Measurements from ENCODE around the gene KMT2C.
"Not testable (repeated sequence)": the region's sequence is repeated elsewhere in the genome, so short reads cannot be mapped to it uniquely, and the experiment has no call there.

Gene KMT2C

DNA sequence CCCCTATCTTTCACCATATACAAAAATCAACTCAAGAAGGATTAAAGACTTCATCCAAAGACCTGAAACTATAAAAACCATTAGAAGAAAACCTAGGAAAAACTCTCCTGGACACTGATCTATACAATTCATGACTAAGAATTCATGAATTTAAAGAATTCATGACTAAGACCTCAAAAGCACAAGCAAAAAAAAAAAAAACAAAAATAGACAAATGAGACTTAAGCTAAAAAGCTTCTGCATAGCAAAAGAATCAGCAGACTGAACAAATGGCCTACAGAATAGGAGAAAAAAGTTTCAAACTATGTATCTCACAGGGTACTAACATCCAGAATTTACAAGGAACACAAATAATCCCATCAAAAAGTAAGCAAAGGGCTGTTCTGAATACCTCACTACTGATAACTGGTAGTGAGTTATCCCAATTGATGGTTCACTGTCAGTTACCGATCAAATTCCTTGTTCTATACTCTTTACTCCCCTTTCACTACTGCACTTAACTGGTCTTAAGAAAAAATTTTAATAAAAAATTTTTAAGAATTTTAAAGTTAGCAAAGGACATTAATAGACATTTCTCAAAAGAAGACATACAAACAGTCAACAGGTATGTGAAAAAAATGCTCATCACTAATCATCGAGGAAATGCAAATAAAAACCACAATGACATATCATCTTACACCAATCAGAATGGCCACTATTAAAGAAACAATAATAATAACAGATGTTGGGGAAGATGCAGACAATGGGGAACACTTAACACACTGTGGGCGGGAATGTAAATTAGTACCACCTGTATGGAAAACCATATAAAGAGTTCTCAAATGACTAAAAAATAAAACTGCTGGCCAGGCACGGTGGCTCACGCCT lies 33.2 kb downstream of the KMT2C start:
- peak; percentile 46 for DNase-seq

GRCh38 chr7:152399344-152399743 lies 36.5 kb downstream of the KMT2C start:
- DNase-seq: no peak

- DNase-seq: peak; percentile 74
Observed at GRCh38 chr7:152395112-152395511, 40.7 kb downstream of the KMT2C start.

DNA sequence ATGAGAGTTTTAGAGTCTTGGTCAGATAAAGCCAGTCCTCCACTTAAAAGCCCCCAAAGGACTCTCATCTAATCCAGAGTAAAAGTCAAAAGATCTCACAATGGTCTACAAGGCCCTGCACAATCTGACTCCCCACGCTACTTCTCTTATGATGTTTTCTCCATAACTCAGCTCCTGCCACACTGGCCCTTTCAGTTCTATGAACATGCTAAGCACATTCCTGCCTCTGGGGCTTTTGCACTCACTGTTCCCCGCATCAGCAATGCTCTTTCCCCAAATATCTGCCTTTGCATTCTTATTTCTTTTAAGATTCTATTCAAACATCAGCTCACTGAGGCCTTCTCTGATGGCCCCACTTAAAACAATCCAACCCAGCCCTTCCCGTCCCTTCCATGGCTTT lies 41.6 kb downstream of the KMT2C start:
- peak; percentile 56 for DNase-seq

DNA sequence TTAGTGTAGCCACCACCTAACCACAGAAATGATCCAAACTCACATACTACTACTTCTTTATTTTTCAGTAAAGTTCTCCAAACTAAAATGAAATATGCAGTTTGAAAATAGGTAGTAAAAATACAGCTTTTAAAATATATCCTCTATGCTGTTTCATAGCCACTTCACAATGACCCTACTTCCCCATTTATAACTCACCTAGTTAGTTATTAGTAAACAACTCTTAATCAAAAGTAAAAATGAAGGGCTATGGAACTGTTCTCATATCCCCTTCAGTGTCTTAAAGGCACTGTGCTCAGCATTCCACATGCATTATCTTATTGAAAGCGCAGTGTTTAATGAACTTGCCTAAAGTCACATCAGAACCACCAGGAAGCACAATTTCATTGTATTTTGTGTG lies 43.5 kb downstream of the KMT2C start:
- no peak for DNase-seq

DNA sequence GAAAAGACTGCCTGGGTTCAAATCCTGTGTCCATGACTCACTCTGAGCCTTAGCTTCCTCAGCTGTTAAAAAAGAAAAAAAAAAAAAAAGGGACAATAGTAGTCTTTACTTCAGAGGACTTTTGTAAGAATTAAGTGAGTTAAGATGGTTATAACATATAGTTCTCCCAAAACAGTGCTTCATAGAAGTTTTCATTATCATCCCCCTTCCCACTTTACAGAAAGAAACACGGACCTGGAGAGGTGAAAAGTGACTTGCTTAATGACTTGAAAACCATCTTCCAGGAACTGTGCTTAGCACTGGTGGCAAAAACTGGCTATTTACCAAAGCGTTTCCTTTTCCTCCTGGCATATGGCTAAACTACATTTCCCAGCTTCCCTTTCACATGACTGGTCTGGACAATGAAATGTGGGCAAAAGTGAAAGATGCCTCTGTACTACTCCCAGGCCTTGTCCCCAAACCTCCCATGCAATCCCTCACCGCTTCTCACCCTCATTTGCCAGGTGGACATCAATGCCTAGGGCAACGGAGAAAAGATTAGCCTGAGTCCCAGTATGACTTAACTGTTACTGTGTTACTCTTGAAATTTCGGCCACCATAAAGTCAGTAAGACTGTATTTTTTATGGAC lies 49.6 kb downstream of the KMT2C start:
- not testable (repeated sequence) for DNase-seq

- DNase-seq: not testable (repeated sequence)
Observed at GRCh38 chr7:152384235-152385200, 51.3 kb downstream of the KMT2C start.

- peak; percentile 89 for DNase-seq
Observed at GRCh38 chr7:152383341-152384234, 52.2 kb downstream of the KMT2C start.

DNA sequence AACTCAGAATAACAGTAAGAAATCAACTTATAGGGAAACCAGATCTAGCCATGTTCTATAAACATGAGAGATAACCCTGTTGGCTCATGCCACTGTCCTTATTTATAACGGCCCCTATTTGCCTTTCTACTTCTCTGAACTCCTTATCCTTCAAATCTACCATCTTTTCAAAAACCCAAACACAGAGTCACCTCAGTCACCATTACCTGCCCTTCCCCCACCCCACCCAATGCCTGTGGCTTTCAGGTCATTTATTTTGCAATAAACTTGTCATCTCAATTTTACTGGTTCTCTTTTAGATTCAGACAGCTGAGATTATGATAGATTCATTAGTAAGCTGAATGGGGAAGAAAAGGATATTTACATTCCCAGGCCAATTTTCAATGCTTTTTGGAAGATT lies 53.6 kb downstream of the KMT2C start:
- no peak for DNase-seq

DNA sequence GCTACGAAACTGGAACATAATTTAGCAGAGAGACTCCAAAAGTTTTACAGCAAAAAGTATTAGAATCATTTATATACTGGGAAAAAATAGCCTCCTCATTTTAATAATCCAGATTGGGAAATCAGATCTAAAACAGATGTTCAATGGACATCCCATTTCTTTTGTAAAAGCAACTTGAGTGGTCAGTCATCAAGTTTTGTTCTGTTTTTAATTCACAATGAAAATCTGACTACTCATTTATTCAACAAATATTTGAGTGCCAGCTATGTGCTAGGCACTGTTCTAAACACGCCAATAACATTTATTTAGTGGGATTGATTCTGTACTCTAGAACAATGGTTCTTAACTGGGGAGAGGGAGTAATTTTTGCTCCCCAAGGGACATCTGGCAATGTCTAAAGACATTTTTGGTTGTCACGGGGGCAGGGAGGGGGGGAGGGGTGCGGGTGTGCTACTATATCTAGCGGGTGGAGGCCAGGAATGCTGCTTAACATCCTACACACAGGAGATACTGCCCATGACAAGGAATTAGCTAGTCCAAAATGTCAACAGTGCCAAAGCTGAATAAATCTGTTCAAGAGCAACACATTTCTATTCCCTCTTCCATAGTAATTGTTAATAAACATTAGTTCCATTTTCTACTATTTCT lies 54.7 kb downstream of the KMT2C start:
- not testable (repeated sequence) for DNase-seq

DNA sequence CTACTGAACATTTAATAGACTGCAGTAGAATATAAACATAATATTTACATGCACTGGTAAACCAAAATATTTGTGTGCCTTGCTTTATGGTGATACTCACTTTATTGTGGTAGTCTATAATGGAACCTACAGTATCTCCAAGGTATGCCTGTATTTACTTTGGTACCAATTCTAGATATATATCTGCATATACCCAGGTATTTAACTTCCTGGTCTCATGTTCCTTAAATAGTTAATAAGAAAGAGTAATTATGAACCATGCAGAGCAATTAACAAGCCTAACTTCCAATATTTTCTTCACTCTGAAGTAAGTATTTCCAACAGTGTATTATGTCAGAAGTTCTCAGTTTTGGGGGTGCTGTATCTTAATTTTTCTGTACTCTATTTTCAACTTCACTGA lies 57.3 kb downstream of the KMT2C start:
- not testable (repeated sequence) for DNase-seq

DNA sequence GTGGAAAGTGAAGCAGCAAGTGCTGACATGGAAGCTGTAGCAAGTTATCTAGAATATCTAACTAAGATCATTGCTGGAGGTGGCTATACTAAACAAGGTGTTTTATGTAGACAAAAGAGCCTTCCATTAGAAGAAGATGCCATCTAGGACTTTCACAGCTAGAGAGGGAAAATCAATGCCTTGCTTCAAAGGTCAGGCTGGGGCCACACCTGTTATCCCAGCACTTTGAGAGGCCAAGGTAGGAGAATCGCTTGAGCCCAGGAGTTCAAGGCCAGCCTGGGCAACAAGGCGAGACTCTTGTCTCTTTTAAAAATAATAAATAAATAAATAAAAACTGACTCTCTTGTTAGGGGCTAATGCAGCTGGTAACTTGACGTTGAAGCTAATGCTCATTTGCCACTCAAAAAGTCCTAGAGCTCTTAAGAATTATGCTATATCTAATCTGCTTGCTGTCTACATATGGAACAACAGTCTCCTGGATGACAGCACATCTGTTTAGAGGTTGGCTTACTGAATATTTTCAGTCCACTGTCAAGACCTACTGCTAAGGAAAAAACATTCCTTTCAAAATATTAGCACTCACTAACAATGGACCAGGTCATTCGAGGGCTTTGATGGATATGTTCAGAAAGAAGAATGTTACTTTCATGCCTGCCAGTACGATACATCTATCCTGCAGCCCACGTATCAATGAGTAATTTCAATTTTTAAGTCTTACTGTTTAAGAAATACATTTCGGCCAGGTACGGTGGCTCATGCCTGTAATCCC lies 58.9 kb downstream of the KMT2C start:
- DNase-seq: not testable (repeated sequence)

DNA sequence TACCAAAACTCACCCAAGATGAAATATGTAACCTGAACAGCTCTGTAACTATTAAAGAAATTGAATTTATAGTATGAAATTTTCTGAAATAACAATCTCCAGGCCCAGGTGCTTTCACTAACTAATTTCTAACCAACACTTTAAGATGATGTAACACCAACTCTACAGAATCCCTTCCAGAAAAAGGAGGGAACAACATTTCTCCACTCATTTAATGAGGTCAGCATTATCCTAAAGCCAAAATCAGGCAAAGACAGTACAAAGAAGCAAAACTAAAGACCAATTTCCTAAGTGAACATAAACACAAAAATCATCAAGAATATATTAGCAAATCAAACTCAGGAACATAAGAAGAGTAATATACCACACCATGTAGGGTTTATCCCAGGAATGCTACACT lies 65.5 kb downstream of the KMT2C start:
- no peak for DNase-seq

GRCh38 chr7:152369518-152369917 lies 66.3 kb downstream of the KMT2C start:
- DNase-seq: no peak

- DNase-seq: no peak
Observed at GRCh38 chr7:152367170-152367569, 68.6 kb downstream of the KMT2C start.

GRCh38 chr7:152366662-152367061 lies 69.1 kb downstream of the KMT2C start:
- no peak for DNase-seq

- DNase-seq: no peak
Observed at GRCh38 chr7:152365982-152366603, 69.7 kb downstream of the KMT2C start.

GRCh38 chr7:152363798-152364197 lies 72.0 kb downstream of the KMT2C start:
- DNase-seq: no peak

DNA sequence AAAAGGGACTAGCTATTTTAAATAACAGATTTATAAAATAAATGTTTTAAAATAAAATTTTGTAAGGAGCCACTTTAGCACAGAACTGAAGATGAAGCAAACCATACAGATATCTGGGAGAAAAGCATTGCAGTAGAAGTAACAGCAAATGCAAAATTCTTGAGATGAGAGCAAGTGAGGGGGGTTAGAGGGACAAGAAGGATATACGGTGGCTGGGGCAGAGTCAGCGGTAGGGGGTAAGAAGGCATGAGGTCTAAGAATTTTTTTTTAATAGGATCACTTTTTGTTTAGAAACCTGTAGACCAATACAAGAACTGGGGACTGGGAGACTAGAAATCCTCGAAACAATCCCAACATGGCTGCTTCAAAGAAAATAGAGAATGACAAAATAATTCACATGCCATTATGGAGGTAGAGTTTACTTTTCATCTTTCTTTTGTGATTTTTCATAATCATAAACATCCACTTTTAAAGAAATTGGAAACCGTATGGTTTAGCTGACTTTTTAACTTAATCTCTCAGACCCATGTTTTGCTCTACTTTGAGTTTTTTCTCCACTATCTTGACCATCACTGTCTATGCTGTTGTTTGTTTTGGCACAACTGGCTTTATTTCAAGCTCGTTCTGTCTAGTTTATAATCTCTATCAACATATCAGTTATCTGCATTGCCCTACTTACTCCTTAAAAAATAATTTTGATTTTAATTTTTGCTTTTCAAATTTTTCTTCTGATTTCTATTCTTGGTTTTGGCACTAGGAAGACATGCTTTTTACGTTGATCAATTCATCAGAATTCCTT lies 73.5 kb downstream of the KMT2C start:
- DNase-seq: no peak
